ENCODE results near the gene FGFRL1. TPM values are rescaled to one million over a fixed set of nuclear protein-coding genes. Genes with fewer than 3 reads are reported as not detected.
A peak's percentile ranks its signal among the peaks of the same experiment; 100 is the strongest.

The FGFRL1 gene
- total and polyA plus RNA-seq, 8 donors = 15.4 to 42.8 (median 31.1) TPM

- FAIRE-seq = no peak
- TF ChIP-seq CTCF (IDR thresholded peaks at IDR 0.05) = no peak
- peak in 1 of 6 donors; percentile 58 for DNase-seq
- Histone ChIP-seq H3K27me3 (no peaks in the 10 kb centered on the region), H3K4me3 (no peak overlapping the region), H3K4me1 (peaks cover 0 to 4% (median 0%) of the 10 kb centered on the region in 3 donors), H3K36me3 (no peaks in the 10 kb centered on the region), H3K27ac (no peak overlapping the region), H3K9me3 (no peaks in the 10 kb centered on the region)
- intact Hi-C loops (cut with DNase I) = no loop called here
- ATAC-seq = no peak
- 82 to 85% methylated on average over 11 of the region's 11 CpGs for WGBS, 2 donors
Observed at GRCh38 chr4:1075809-1076699, 64.6 kb downstream of the FGFRL1 start.

Other genes with a start within 250 kb of the FGFRL1 start
- 1 to 10 TPM in 3 of 6 donors, under 1 TPM in 3; 0.51 to 1.8 (median 0.89) TPM for gene CPLX1, start 185.5 kb upstream of the FGFRL1 start, total RNA-seq
- 1 to 10 TPM; 6.3 to 7.7 TPM for gene CPLX1, start 185.5 kb upstream of the FGFRL1 start, polyA plus RNA-seq
- 10 to 100 TPM; 47.5 to 70.4 (median 59.5) TPM for gene GAK, start 79.3 kb upstream of the FGFRL1 start, total RNA-seq
- gene GAK, start 79.3 kb upstream of the FGFRL1 start, polyA plus RNA-seq = 100 to 1,000 TPM; 178 to 226 TPM
- gene TMEM175, start 79.2 kb upstream of the FGFRL1 start, total RNA-seq = 10 to 100 TPM; 10.0 to 20.2 (median 14.7) TPM
- 10 to 100 TPM; 77.8 to 96.6 TPM for gene TMEM175, start 79.2 kb upstream of the FGFRL1 start, polyA plus RNA-seq
- 10 to 100 TPM in 1 of 6 donors, 1 to 10 TPM in 5; 5.7 to 11.3 (median 7.4) TPM for gene DGKQ, start 38.1 kb upstream of the FGFRL1 start, total RNA-seq
- gene DGKQ, start 38.1 kb upstream of the FGFRL1 start, polyA plus RNA-seq = 10 to 100 TPM in 1 of 2 donors, 1 to 10 TPM in 1; 10.0 to 11.7 TPM
- 10 to 100 TPM; 17.6 to 33.7 (median 20.2) TPM for gene IDUA, start 24.6 kb upstream of the FGFRL1 start, total RNA-seq
- 10 to 100 TPM; 40.7 to 56.9 TPM for gene IDUA, start 24.6 kb upstream of the FGFRL1 start, polyA plus RNA-seq
- 1 to 10 TPM in 2 of 6 donors, under 1 TPM in 4; 0.28 to 1.7 (median 0.66) TPM for gene SLC26A1, start 18.2 kb upstream of the FGFRL1 start, total RNA-seq
- 1 to 10 TPM in 1 of 2 donors, under 1 TPM in 1; 0.45 to 1.6 TPM for gene SLC26A1, start 18.2 kb upstream of the FGFRL1 start, polyA plus RNA-seq
- gene RNF212, start 101.9 kb downstream of the FGFRL1 start, total RNA-seq = 10 to 100 TPM; 12.0 to 28.0 (median 16.8) TPM
- gene RNF212, start 101.9 kb downstream of the FGFRL1 start, polyA plus RNA-seq = 10 to 100 TPM; 19.0 to 40.3 TPM
- 10 to 100 TPM in 3 of 6 donors, 1 to 10 TPM in 3; 3.1 to 45.2 (median 8.5) TPM for gene SPON2, start 161.0 kb downstream of the FGFRL1 start, total RNA-seq
- gene SPON2, start 161.0 kb downstream of the FGFRL1 start, polyA plus RNA-seq = 10 to 100 TPM; 10.1 to 13.0 TPM
- gene CTBP1, start 237.5 kb downstream of the FGFRL1 start, total RNA-seq = 100 to 1,000 TPM in 4 of 6 donors, 10 to 100 TPM in 2; 91.5 to 131 (median 108) TPM
- gene CTBP1, start 237.5 kb downstream of the FGFRL1 start, polyA plus RNA-seq = 100 to 1,000 TPM; 129 to 131 TPM